SU-DHL-6 (cell line): ENCODE measurements around the gene SERPIND1.

Source experiments
- H2AFZ ChIP-seq: fragments of 200-600 bp; sonication (generic); 2 replicates; pipeline ENCODE4 v1.6.1; 2014; ENCODE audit warnings: low read depth, mild to moderate bottlenecking, moderate library complexity, mixed read lengths, antibody characterized with exemption, low read length; ENCODE audit not compliant: severe bottlenecking
- H3F3A ChIP-seq: fragments of 200-600 bp; shearing (Covaris generic); 2 replicates; pipeline ENCODE4 v1.6.0; 2016; ENCODE audit warnings: antibody characterized with exemption, mild to moderate bottlenecking; ENCODE audit not compliant: insufficient read depth
- H3K27ac ChIP-seq: fragments of 200-600 bp; sonication (generic); 2 replicates; pipeline ENCODE4 v1.5.1; 2016; ENCODE audit warnings: low read depth, mild to moderate bottlenecking, low read length, moderate library complexity, mixed read lengths
- H3K27me3 ChIP-seq: fragments of 200-600 bp; sonication (generic), shearing (Covaris generic); 2 replicates; pipeline ENCODE4 v1.6.0; 2014; ENCODE audit warnings: mild to moderate bottlenecking, low read length
- H3K36me3 ChIP-seq: fragments of 200-600 bp; sonication (generic); 2 replicates; pipeline ENCODE4 v1.6.1; 2014; ENCODE audit warnings: mild to moderate bottlenecking, low read length, mixed read lengths
- H3K4me2 ChIP-seq: fragments of 300-600, 200-600 bp; shearing (Covaris generic), sonication (generic); 2 replicates; pipeline ENCODE4 v1.6.0; 2014; ENCODE audit warnings: low read length, low read depth, mild to moderate bottlenecking; ENCODE audit not compliant: poor library complexity, severe bottlenecking
- H3K4me3 ChIP-seq: fragments of 200-600 bp; sonication (generic); 2 replicates; pipeline ENCODE4 v1.5.1; 2014; ENCODE audit warnings: antibody characterized with exemption, low read length, mild to moderate bottlenecking, mixed read lengths; ENCODE audit not compliant: insufficient read depth, poor library complexity, severe bottlenecking
- H3K79me2 ChIP-seq: fragments of 200-600 bp; sonication (generic); 2 replicates; pipeline ENCODE4 v1.6.1; 2014; ENCODE audit warnings: mild to moderate bottlenecking, low read length, moderate library complexity; ENCODE audit not compliant: insufficient read depth
- H3K9ac ChIP-seq: fragments of 200-600 bp; sonication (generic); 2 replicates; pipeline ENCODE4 v1.7.0; 2014; ENCODE audit warnings: mild to moderate bottlenecking, low read length
- H3K9me2 ChIP-seq: fragments of 200-600 bp; sonication (generic); replicated peaks from 2 replicates; pipeline ENCODE4 v1.6.1; 2014; ENCODE audit warnings: low read length; ENCODE audit not compliant: insufficient read depth
- H3K9me3 ChIP-seq: fragments of 200-600 bp; sonication (generic); 2 replicates; pipeline ENCODE4 v1.6.1; 2014; ENCODE audit warnings: low read length, mixed read lengths; ENCODE audit not compliant: insufficient read depth
- H4K20me1 ChIP-seq: fragments of 200-600 bp; sonication (generic); 2 replicates; pipeline ENCODE4 v1.6.1; 2014; ENCODE audit warnings: low read depth, mild to moderate bottlenecking, antibody characterized with exemption, low read length, moderate library complexity, mixed read lengths
- CTCF ChIP-seq: fragments of 200-600 bp; sonication (generic); IDR thresholded peaks from one replicate; pipeline ENCODE4 v1.5.1; 2017; ENCODE audit warnings: antibody characterized with exemption, mild to moderate bottlenecking, low read length, moderate library complexity; ENCODE audit not compliant: insufficient read depth, poor library complexity, severe bottlenecking
- EZH2phosphoT487 ChIP-seq: fragments of 200-600 bp; sonication (generic), shearing (Covaris generic); conservative IDR thresholded peaks from 2 replicates; pipeline ENCODE4 v1.6.1; 2018; ENCODE audit warnings: mild to moderate bottlenecking, antibody characterized with exemption, low read length, moderate library complexity, mixed read lengths

SERPIND1 gene

GRCh38 chr22:20779014-20779817 is 5.3 kb downstream of the SERPIND1 start:
- no peaks in the 10 kb centered on the region for H3K9me3 ChIP-seq
- H3K9me2 ChIP-seq = no peaks in the 10 kb centered on the region
- no peaks in the 10 kb centered on the region for H3F3A ChIP-seq
- no peaks in the 10 kb centered on the region for H3K27me3 ChIP-seq
- no peak overlapping the region for H3K27ac ChIP-seq
- H3K4me3 ChIP-seq = no peak overlapping the region
- H3K36me3 ChIP-seq = no peaks in the 10 kb centered on the region
- no peak overlapping the region for H2AFZ ChIP-seq
- no peak for TF ChIP-seq EZH2phosphoT487
- TF ChIP-seq CTCF = no peak
- no peaks in the 10 kb centered on the region for H3K79me2 ChIP-seq
- no peak overlapping the region for H3K4me2 ChIP-seq
- no peak overlapping the region for H3K9ac ChIP-seq
- H4K20me1 ChIP-seq = no peaks in the 10 kb centered on the region

GRCh38 chr22:20779818-20780158 is 5.9 kb downstream of the SERPIND1 start:
- Histone ChIP-seq H3K27ac (no peak overlapping the region), H3F3A (no peaks in the 10 kb centered on the region; the same call in 1 of the 2 replicates), H3K36me3 (no peaks in the 10 kb centered on the region), H3K9me2 (no peaks in the 10 kb centered on the region), H3K9me3 (no peaks in the 10 kb centered on the region), H3K9ac (no peak overlapping the region), H3K27me3 (no peaks in the 10 kb centered on the region), H3K4me2 (no peak overlapping the region), H2AFZ (no peak overlapping the region), H4K20me1 (no peaks in the 10 kb centered on the region), H3K79me2 (no peaks in the 10 kb centered on the region), H3K4me3 (no peak overlapping the region)
- TF ChIP-seq EZH2phosphoT487 (no peak), CTCF (no peak)

GRCh38 chr22:20781272-20781990 is 7.5 kb downstream of the SERPIND1 start:
- Histone ChIP-seq H3K9ac (no peak overlapping the region), H3K27me3 (no peaks in the 10 kb centered on the region), H3F3A (no peaks in the 10 kb centered on the region; the same call in 1 of the 2 replicates), H3K9me3 (no peaks in the 10 kb centered on the region), H3K4me3 (no peak overlapping the region), H3K79me2 (no peaks in the 10 kb centered on the region), H3K4me2 (no peak overlapping the region), H4K20me1 (no peaks in the 10 kb centered on the region), H2AFZ (no peak overlapping the region), H3K36me3 (no peaks in the 10 kb centered on the region), H3K9me2 (no peaks in the 10 kb centered on the region), H3K27ac (no peak overlapping the region)
- TF ChIP-seq CTCF = no peak
- TF ChIP-seq EZH2phosphoT487 = no peak
